Mucosa of descending colon (tissue), 3 donors: ENCODE measurements around the gene JMJD8. TPM values are rescaled to one million over a fixed set of nuclear protein-coding genes. Genes with fewer than 3 reads are reported as not detected.

Experiments
- ATAC-seq: fragments of 200-7000 bp; cut with Tn5 transposase; one replicate; pipeline ENCODE4 v1.9.1; 2020; ENCODE audit warnings: mild to moderate bottlenecking, moderate library complexity
- DNase-seq, 3 donors: peaks; one replicate each; pipeline ENCODE4 v3.0.0-alpha.2; 2020
- H3K36me3 ChIP-seq: fragments of 200-600 bp; one replicate; pipeline ENCODE4 v1.8.0; 2021; ENCODE audit warnings: low read depth, mild to moderate bottlenecking
- H3K4me1 ChIP-seq: fragments of 200-600 bp; one replicate; pipeline ENCODE4 v1.8.0; 2021; ENCODE audit warnings: low read depth, mild to moderate bottlenecking
- H3K4me3 ChIP-seq: fragments of 200-600 bp; one replicate; pipeline ENCODE4 v1.8.0; 2021; ENCODE audit warnings: mild to moderate bottlenecking
- H3K9me3 ChIP-seq: fragments of 200-600 bp; one replicate; pipeline ENCODE4 v1.8.0; 2021; ENCODE audit warnings: mild to moderate bottlenecking
- intact Hi-C, 2 donors: fragments of 100-400 bp; cut with DNase I in 1 of 2; cut with micrococcal nuclease in 1 of 2; formaldehyde crosslinking; loops; one replicate each; pipeline versions ENCODE4 v1.11.0 to v1.11.1; 2022; cut with DNase I, micrococcal nuclease
- long read RNA-seq, 2 donors: library from polyadenylated mRNA; unstranded; transcript quantifications; one replicate each; pipeline ENCODE4 v2.0.0, GENCODE V29; 2019 to 2021
- total RNA-seq, 3 donors: library from RNA; stranded (reverse); fragmentation: NEBNext Ultra II Directional in 2 of 3; extraction: Animal tissue kit (Norgen Biotek cat#: 25700) in 2 of 3; gene quantifications; one replicate each; pipeline versions ENCODE4 v1.2.1 to v1.2.4, GENCODE V29; 2021 to 2023
- TF ChIP-seq, protein P1 (sequence below): fragments of 200-600 bp; IDR thresholded peaks from one replicate; pipeline ENCODE4 v1.8.0; 2022; ENCODE audit warnings: antibody characterized with exemption, mild to moderate bottlenecking
- donor health status: DM: no; HTN: no; CAD: no; lungs with moderate emphysema.
- donor health status: DM: no; HTN: no; CAD: no.
- donor health status: DM: no; HTN: yes; CAD: no.

JMJD8 gene, protein sequence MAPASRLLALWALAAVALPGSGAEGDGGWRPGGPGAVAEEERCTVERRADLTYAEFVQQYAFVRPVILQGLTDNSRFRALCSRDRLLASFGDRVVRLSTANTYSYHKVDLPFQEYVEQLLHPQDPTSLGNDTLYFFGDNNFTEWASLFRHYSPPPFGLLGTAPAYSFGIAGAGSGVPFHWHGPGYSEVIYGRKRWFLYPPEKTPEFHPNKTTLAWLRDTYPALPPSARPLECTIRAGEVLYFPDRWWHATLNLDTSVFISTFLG
- 10 to 100 TPM; 39.5 to 60.5 (median 46.9) TPM for total RNA-seq
- long read RNA-seq, donor 1, transcript JMJD8-214 (7 exons, 1,428 nt): minor isoform, 6 of 235 reads
- long read RNA-seq, donor 1, transcript JMJD8-201 (9 exons, 2,038 nt): major isoform, 97 of 235 reads
- long read RNA-seq, donor 1, transcript JMJD8-209 (8 exons, 2,205 nt): minor isoform, 9 of 235 reads
- long read RNA-seq, donor 1, transcript JMJD8-203 (8 exons, 1,015 nt): minor isoform, 6 of 235 reads
- long read RNA-seq, donor 1, partial matches to known transcripts: 29 of 235 reads
- long read RNA-seq, donor 1, other reads (novel, unspliced or antisense): 81 of 235 reads
- long read RNA-seq, donor 2, partial matches to known transcripts: 4 of 10 reads
- long read RNA-seq, donor 2, other reads (novel, unspliced or antisense): 2 of 10 reads

DNA sequence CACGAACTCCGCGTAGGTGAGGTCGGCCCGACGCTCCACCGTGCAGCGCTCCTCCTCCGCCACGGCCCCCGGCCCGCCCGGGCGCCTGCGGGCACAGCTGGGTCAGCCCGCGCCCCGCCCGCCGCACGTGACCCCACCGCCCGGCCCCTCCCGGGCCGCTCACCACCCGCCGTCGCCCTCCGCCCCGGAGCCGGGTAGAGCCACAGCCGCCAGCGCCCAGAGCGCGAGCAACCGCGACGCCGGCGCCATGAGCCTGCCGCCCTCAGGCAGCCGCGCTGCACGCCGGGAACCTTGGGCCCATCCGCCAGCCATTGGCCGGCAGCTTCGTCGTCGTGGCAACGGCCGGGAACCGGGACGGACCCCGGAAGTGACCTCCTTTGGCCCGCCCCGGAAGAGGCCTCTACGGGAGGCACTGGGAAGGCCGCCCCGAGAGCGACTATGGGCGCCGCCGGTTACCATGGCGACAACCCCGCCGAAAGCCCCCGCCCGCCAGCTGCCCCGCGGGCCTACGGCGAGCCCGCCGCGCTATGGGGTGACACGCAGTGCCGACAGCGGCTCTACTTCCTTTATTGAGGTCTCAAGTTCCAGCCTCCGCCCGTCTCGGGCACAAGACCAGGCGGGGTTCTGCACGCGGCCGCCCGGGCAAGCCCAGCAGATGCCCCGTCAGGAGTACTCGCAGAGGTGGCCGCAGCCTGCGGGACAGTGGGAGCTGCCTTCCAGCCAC, at the start of gene JMJD8:
TSS of gene JMJD8 (minus strand) at position 264 of the 724 bp plus-strand sequence. CDS start at position 249, 15 bp downstream.
- intact Hi-C loops: no loop called here
- Histone ChIP-seq H3K9me3 (no peaks in the 10 kb centered on the region), H3K4me1 (peaks cover 50% of the 10 kb centered on the region), H3K4me3 (peak within 1 kb of the TSS; percentile 48), H3K36me3 (peaks cover 5% of the 10 kb centered on the region)
- TF ChIP-seq, protein P1, sequence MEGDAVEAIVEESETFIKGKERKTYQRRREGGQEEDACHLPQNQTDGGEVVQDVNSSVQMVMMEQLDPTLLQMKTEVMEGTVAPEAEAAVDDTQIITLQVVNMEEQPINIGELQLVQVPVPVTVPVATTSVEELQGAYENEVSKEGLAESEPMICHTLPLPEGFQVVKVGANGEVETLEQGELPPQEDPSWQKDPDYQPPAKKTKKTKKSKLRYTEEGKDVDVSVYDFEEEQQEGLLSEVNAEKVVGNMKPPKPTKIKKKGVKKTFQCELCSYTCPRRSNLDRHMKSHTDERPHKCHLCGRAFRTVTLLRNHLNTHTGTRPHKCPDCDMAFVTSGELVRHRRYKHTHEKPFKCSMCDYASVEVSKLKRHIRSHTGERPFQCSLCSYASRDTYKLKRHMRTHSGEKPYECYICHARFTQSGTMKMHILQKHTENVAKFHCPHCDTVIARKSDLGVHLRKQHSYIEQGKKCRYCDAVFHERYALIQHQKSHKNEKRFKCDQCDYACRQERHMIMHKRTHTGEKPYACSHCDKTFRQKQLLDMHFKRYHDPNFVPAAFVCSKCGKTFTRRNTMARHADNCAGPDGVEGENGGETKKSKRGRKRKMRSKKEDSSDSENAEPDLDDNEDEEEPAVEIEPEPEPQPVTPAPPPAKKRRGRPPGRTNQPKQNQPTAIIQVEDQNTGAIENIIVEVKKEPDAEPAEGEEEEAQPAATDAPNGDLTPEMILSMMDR: no peak
- ATAC-seq: peak; percentile 74
- DNase-seq: peak; percentile 98 to 99 (median 99)

DNA sequence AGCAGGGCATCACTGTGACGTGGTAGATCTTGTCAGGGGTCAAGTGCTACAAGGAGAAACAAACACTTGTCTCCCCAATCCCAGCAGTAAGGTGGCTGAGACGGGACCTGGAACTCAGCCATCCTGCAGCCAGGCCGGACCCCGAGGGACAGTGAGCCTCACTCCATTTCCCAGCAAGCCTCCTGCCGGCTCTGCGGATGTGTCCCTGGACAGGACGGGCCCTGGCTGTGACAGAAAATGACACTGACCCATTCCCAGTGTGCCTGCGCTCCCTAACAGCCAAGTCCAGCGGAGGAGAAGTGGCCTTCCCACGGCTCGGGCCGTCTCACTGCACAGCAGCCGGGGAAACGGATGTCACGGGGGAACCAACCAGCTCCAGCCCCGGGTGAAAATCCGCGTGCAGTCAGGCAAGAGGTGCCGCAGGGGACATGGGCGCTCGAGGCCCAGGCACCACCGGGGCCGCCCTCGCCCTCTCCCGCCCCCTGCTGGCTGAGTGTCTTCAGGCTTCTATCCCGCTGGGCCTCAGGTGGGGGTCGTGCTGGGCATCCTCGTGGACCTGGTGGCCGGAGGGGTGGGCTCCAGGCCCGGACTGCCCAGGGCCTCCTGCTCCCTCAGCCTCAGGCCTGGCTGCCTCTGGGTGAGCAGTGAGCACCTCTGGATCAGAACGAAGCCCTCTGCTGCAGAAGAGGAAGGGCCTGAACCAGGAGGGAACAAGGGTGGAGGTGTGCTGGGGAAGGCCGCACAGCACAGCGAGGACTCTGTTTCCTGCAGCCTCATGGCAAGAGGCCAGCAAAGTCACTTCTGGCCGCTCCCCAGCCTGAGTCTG, 49.5 kb upstream of the JMJD8 start:
- Histone ChIP-seq H3K4me1 (peaks cover 7% of the 10 kb centered on the region), H3K4me3 (no peak overlapping the region), H3K36me3 (peaks cover 9% of the 10 kb centered on the region), H3K9me3 (no peaks in the 10 kb centered on the region)
- ATAC-seq (no peak), DNase-seq (peak in 1 of 3 donors; percentile 54)
- TF ChIP-seq, protein P1: no peak
- intact Hi-C loops: no loop called here

DNA sequence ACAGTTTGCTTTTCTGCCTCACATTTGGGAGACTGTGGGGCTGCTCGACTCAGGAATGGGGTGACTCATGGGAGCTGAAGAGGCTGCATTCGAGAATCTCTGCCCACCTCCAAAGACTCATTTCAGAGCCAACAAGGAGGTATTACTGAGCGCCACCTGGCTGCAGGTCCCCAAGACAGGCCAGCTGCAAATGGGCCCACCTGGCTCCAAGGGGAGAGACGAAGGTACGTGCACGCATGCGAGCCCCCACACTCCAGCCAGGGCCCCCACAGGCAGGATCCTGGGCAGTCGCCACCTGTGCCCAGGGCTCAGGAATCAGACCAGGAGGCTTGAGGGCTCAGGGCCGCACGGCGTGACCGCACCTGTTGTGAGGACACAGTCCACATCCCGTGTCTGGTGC, 48.8 kb upstream of the JMJD8 start:
- TF ChIP-seq, protein P1: no peak
- H3K36me3 ChIP-seq: peaks cover 9% of the 10 kb centered on the region
- DNase-seq (no peak), ATAC-seq (no peak)
- intact Hi-C loops: no loop called here
- peaks cover 10% of the 10 kb centered on the region for H3K4me1 ChIP-seq
- no peak overlapping the region for H3K4me3 ChIP-seq
- no peaks in the 10 kb centered on the region for H3K9me3 ChIP-seq

DNA sequence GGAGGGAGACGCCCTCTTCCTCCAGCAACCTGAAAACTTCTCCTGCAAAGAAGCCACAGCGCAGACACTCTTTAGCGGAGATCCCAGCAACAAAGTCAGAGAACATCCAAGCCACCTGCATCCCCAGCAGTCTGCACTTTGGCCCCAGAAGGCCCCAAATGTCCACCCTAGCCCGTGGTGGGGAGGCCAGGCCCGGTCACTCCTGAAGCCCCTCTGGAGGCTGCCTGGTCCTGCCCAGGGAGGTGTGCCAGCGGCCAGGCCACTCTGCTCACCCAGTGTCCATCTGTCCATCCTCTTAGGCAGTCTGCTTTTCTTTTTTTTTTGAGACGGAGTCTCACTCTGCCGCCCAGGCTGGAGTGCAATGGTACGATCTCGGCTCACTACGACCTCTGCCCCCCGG, 48.2 kb upstream of the JMJD8 start:
- TF ChIP-seq, protein P1: no peak
- ATAC-seq: no peak
- peaks cover 9% of the 10 kb centered on the region for H3K36me3 ChIP-seq

More for the DNA sequence above, 48.2 kb upstream of the JMJD8 start:
- Histone ChIP-seq H3K4me3 (no peak overlapping the region), H3K9me3 (no peaks in the 10 kb centered on the region), H3K4me1 (peaks cover 11% of the 10 kb centered on the region)
- intact Hi-C loops: no loop called here
- DNase-seq: no peak
